HG03575 (cell line): ENCODE data around the gene CD81.

Source experiments
- ATAC-seq: cut with Tn5 transposase; IDR thresholded peaks from one replicate; pipeline ENCODE4 v1.9.1; 2021; ENCODE audit not compliant: unreplicated experiment, insufficient number of reproducible peaks, low FRiP score; ENCODE audit errors: extremely low read depth

Gene CD81

DNA sequence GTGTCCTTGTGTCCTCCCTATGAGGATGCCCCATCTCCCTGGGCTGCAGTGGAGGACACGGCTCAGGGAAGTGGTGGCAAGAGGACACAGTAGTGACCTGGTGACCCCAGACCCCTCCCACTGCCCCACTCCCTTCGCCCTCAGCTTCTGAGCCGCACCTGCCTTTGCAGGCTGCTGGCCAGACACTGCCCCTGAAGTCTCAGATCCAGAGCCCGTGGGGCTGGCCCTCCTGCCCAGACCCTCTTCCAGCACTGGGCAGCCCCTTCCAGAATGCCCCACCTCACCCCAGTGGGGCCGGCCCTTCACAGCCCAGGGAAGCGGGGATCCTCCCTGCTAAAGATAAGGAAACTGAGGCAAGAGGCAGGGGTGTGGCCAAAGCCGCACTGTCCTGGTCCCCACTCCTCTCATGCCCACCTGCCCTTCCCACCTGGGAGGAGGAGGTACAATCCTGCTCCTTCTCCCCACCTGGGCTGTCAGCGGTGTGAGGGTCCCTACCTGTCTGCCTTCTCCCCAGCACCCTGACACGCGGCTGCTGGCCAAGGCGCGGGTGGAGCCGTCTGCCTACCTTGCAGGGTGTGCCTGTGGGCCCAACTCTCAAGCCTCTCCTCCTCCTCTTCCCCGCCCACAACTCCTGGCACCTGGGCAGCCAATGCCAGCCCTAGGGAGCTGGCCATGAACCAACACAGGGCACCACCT is 49.9 kb downstream of the CD81 start:
- ATAC-seq = no peak

DNA sequence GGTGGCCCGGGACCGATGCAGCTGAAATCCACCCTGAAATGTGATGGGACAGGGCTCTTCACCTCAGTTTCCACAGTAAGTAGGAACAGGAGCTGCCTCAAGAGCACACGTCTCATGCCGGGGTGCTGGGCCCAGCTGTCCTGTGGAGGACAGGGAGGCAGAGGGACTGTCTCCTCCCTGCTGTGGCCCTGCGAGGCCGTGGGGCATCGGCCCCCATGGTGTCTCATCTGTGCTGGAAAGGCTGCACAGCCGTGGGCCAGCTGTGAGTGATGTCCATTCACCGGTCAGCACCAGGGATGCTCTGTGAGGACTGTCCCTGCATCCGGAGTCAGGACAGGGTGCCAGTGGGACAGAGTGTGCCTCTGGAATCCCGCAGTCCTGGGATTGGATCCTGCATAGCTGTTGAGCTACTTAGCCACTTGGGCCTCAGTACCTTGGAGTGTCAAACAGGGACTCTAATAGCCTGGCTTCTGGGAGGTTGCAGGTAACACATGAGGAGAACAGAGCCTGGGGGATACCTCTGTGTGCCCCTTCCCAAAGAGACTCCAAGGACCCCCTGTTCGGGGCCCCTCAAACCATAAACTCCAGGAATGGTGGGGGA is 50.7 kb downstream of the CD81 start:
- no peak for ATAC-seq

DNA sequence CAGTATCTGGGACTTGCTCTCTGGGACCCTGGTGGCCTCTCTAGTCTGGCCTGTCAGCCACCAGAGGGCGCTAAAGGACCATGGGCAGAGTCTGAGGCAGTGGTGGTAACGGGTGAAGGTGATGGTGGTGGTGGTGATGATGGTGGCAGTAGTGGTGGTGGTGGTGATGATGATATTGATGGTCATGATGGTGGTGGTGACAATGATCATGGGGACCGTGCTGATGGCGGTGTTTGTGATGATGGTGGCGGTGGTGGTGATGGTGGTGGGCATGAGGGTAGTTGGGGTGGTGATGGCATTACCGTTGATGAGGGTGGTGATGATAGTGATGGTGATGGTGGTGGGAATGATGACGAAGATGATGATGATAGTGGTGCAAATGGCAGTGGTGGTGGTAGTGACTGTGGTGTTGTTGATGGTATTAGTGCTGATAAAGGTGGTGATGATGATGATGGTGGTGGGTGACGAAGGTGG is 51.2 kb downstream of the CD81 start:
- ATAC-seq = no peak

DNA sequence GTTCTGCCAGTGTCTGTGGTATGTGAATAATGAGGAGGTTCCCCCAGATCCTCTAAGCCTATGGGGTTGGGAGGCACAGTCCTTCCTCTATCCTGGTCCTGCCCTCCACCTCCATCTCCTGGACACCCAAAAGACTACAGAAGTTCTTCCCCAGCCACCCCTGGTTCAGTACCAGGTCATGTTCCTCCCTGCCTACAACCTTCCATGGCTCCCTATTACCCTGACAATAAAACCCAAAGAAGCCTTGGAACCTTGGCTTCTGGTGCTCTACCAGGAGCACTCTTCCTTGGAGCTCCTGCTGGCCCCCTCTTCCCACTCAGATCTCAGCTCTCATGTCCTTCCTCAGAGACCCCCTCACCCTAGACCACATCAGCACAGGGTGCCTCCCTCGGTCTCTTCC is 54.3 kb downstream of the CD81 start:
- no peak for ATAC-seq

DNA sequence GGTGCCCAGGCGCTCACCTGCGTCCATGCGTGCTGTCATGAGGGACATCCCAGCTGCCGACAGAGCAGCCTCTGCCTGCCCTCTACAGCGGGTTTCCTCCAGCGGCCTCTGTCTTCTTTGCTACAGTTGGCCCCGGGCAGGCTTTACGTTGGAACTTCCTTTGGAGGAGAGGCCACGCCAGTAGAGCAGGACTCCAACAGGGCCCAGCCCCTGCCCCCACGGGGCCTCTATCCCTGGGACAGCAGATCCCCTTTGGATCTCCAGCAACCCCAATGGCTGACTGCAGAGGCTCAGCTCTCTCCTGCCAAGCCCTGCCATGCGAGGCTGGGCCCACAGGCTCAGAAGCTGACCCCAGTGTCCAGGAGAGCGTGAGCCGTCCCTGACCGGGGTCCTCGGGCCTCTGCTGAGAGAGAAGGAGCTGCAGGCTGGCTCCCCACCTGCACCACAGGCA is 55.1 kb downstream of the CD81 start:
- ATAC-seq = no peak

DNA sequence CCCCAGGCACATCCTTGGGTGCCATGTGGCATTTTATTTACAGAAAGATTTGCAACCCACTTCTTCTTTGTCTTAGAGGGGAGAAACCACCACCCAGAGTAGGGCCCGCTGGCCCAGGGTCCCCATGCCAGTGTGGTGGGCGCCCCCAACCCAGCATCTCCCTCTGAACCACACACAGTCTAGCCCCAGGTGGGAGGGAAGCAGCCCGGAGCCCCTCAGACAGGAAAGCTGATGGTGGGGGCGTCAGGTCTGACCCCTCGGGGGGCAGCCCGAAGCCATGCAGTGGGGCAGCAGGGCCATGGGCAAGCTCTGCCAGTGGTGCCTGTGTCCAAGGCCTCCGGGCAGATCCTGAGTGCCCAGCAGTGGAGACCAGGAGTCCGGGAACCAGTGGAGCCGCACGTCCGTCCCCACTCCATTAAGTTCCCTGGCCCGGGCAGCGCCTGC is 55.5 kb downstream of the CD81 start:
- no peak for ATAC-seq

DNA sequence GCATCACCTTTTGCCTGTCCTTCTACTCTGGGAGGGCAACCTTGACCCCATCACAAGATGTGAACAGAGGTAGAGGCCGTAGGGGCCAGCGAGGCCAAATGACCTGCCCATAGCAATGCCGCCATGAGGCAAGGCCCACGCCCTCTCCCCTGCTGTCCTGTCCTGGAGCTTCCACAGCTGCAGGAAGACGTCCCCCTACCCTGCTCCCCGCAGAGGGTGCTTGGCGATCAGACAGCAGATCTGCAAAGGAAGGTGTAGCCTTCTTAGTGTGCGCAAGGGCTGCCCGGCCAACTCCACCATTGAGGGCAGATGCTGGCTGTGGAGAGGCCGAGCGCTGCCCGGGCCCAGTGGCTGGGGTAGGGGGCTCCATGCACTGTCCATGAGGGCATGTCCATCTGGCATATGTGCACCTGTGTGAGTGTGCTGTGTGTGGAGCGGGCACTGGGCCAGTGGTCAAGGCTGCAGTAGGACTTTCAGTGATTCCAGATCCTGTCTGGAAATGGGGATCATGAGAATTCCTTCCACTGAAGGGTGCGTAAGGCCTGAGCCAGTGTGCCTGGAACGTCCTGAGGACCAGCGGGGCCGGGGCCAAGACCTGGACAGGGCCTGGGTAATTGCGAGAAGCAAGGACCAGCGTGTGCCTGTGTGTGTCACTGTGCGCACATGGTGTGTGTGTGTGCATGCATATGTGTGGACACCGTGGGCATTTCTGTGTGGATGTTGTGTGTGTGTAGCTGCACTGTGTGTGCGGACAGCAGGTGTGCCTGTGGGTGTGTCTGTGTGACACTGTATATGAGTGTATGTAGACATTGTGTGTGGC is 56.2 kb downstream of the CD81 start:
- no peak for ATAC-seq

DNA sequence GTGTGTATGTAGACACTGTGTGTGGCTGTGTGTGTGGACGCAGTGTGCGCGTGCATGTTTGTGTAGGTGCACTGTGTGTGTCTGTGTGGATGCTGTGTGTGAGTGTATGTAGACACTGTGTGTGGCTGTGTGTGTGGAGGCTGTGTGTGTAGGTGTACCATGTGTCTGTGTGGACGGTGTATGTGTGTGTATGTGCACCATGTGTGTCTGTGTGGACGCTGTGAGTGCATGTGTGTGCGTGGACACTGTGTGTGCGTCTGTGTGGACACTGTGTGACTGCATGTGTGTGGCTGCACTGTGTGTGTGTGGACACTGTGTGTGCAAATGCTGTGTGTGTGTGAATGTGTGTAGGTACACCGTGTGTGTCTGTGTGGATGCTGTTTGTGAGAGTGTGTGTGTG is 56.9 kb downstream of the CD81 start:
- ATAC-seq = no peak

DNA sequence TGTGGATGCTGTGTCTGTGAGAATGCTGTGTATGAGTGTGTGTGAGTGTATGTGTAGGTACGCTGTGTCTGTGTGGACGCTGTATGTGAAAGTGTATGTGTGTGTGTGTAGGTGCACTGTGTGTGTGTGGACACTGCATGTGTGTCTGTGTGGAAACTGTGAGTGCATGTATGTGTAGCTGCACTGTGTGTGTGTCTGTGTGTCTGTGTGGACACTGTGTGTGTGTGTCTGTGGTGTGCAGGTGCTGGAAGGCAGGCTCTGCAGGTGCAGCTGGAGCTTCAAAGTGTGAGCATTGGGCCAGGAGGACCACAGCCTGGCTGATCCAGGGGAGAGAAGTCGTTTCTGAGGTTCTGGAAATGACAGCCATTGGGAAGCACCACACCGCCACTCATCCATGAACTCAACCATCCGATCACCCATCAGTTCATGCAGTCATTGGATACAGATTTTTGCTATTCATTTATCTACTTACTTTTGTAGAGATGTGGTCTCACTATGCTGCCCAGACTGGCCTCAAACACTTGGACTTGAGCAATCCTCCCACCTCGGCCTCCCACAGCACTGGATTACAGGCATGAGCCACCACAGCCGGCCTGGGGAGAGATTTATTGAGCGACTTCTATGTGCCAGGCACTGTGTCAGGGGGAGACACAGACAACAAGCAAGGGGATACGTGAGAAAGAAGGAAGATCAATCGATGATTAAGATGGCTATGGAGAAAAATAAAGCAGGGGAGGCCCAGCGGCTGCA is 57.6 kb downstream of the CD81 start:
- ATAC-seq = no peak

DNA sequence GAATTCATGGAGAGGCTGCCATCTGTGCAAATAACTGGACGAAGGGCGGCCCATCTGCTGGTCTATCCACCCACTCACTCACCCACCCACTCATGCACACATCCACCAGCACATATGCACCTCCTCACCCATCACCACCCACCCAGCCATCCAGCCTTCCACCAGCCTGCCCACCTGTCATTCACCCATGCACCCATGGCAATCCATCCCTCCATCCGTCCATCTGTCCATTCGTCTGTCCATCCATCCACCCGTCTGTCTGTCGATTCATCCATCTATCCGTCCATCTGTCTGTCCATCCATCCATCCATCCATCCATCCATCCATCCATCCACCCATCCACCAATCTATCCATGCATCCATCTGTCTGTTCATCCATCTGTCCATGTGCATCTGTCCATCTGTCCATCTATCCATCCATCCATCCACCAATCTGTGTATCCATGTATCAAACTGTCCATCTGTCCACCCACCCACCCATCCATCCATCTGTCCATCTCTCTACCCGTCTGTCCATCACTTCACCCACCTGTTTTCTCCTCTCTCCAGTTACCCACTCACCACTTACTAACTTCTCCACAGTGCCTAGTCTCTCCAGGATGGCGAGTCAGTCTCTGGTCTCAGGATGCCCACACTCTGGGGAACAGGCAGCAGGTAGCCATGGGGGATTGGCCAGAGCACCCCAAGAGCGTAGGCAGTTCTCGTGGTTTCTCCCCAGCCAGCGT is 58.3 kb downstream of the CD81 start:
- ATAC-seq = no peak

DNA sequence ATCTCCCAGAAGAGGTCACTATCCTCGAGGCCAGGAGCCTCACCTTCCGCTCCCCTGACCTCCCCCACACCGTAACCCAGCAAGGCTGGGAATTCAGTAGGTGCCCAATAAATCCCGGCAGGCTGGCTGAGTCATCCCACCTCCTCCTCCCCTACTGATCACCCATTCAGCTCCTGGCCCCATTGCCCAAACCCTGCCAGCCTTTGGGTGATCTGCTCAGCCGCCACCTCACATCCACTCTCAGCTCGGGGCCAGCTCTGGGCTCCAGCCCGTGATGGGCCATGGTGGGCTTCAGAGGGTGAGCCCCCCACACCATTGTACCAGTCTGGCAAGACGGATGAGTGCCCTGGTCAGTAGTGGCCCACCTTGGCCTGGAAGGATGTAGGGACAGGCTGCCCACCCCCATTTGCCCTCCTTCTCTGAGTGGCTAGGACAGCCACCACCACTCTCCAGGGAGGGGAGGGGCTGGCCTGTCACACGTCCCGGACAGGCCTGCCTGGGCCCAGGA is 59.0 kb downstream of the CD81 start:
- ATAC-seq = no peak

DNA sequence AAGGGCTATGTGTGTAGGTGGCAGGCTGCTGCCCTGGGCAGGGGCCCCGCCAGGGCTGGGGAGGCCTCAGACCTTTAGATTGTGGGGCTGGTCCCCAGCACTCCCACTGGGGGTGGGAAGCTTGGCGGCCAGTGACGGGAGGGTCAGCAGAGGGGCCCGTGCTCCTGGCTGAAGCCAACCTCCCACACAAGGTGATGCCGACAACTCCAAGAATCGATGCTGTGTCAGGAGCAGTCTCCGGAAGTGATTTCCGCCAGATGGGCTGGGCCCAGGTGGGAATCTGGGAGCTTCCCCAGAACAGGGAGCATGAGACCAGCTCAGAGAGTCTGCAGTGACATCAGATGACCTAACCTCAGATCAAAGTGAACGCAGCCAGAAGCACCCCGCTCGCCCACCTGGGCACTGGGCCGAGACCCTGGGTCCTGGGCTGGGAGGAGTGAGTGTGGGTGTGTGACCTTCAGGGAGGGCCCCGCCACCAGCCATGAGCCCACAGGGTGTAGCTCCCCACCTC is 59.5 kb downstream of the CD81 start:
- ATAC-seq = no peak

DNA sequence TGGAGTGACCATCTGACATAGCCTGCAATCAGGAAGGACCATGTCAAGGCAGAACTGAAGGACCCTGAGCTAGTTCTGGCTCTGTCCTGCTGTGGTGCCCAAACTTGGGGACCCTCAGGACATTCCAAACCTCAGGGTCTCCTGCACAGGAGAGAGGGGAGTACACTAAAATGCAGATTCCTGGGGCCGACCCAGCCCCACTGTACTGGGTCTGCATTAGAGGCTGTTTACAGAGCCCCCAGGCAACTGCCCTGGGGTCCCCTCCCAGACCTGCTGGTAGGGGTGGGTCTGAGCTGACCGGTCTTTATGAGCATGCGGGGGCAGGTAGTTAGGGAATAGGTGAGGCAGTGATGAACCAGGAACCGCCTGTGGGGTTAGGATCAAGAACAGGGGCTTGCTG is 60.4 kb downstream of the CD81 start:
- ATAC-seq = no peak

DNA sequence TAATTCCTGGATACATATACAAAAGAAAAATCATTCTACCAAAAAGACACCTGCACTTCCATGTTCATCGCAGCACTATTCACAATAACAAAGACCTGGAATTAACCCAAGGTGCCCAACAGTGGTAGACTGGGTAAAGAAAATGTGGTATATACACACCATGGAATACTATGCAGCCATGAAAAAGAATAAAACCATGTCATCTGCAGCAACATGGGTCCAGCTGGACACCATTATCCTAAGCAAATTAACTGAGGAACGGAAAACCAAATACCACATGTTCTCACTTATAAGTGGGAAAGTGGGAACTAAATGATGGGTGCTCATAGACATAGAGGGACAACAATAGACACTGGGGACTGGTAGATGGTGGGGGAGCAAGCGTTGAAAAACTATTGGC is 62.7 kb downstream of the CD81 start:
- no peak for ATAC-seq

DNA sequence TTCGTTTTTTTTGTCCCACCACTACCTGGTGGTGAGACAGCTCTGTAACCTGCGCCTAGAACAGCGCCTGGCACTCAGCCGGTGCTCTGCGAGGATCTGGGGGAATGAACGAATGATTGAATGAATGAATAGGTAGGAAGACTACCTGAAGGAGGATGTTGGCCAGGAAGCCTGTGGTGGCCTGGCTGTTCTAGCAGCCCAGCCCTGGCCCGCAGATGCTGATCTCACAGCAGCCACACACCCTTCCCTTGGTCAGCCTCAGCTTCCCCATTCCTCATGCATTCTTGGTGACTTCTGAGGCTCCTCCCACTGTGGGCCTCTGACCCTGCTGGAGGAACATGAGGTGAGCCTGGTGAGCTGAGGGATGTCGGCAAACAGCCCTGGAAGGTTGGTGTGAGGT is 63.5 kb downstream of the CD81 start:
- no peak for ATAC-seq

DNA sequence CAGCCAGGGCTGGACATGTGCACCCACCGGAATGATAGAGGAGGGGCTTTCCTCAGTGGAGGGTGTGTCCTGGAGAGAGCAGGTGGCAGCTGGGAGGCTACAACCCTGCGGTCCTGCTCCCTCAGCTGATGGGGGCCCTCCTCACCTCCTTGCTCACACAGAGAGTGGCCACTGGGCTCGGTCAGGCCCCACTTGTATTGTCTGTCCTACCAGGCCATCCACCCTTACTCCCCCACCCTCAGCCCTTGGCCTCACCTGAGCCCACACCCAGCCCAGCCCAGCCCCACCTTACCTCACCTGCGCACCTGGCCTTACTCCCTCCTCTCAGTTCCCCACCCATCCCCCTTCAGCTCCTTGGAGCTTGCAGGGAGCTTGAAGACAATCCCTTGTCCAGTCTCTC is 64.1 kb downstream of the CD81 start:
- no peak for ATAC-seq

DNA sequence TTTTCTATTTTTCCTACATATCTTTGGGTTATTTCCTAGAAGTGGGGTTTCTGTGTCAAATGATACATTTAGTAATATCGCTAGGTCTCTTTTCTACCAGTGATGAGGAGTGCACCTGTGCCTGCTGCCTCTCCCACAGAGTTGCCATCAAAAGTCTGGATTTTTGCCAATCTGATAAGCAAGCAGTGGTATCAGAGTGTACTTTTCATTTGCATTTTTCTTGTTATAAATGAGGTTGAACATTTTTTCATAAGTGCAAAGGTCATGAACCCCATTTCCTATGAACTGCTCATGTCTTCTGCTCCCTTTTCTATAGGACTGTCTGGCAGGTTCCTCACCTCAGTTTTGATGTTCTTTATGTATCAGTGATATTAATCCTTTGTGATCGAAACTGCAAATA is 65.5 kb downstream of the CD81 start:
- ATAC-seq = no peak

DNA sequence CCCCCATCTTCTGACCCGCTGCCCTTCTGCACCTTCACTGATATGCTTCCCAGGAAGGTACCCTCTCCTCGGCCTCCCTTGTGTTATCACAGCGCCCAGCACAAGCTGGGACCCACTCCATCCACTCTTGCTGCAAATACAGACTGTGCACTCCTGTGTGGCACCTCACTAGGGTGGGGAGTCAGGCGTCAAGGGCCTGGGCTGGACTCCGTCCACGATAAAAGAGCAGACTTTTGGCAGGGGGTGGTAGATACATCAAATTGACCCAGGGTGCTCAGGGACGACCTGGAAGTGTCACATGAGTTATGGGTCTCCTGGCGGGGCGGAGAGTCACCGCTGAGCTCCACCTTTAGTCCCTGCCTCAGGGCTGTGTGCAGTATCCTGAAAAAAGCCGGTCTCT is 66.3 kb downstream of the CD81 start:
- no peak for ATAC-seq
